ENCODE results near the gene CD40. TPM values are rescaled to one million over a fixed set of nuclear protein-coding genes. Genes with fewer than 3 reads are reported as not detected.

The CD40 gene
- total and polyA plus RNA-seq, 4 donors, result 20.4 to 55.0 (median 28.4) TPM

DNA sequence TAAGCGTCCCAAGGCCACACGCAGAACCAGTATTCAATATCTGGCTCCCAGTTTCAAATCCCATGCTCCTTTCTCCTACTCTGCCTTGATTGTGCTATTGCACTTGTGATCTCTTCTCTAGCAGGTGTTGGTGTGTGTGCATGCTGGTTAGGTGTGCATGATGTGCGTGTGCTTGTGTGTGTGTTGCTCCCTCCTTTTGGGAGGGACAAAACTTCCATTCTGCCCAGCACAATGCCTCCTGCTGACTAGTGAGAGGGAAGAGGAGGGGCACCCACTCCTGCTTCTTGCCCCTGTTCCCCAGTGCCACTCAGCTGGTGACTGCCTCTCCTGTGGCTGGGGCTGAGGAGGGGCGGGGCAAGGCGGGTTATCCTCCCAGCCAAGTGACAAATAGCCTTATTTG is 19.7 kb downstream of the CD40 start:
- H3K9ac ChIP-seq (ENCODE audit: insufficient read depth in 1 of 2, low read length in 2 of 2), result no peak overlapping the region
- WGBS, 2 donors, result 78 to 84% methylated on average over 5 of the region's 5 CpGs
- ATAC-seq (ENCODE audit: insufficient read depth, low FRiP score), result no peak
- H3K4me1 ChIP-seq (ENCODE audit: control insufficient read depth in 5 of 5, insufficient read depth in 5 of 5, low read length in 5 of 5), result peaks cover 0 to under 1% (median 0%) of the 10 kb centered on the region in 5 donors
- H3K36me3 ChIP-seq (ENCODE audit: control insufficient read depth in 4 of 4, insufficient read depth in 4 of 4, low read length in 4 of 4), result no peaks in the 10 kb centered on the region
- peaks cover 0 to 10% (median 6%) of the 10 kb centered on the region in 3 donors for H3K27me3 ChIP-seq (ENCODE audit: control insufficient read depth in 3 of 3, insufficient read depth in 3 of 3, low read length in 2 of 3)
- H3K9me3 ChIP-seq (ENCODE audit: control insufficient read depth in 4 of 4, insufficient read depth in 3 of 4, low read length in 3 of 4), result no peaks in the 10 kb centered on the region
- TF ChIP-seq, protein P1, sequence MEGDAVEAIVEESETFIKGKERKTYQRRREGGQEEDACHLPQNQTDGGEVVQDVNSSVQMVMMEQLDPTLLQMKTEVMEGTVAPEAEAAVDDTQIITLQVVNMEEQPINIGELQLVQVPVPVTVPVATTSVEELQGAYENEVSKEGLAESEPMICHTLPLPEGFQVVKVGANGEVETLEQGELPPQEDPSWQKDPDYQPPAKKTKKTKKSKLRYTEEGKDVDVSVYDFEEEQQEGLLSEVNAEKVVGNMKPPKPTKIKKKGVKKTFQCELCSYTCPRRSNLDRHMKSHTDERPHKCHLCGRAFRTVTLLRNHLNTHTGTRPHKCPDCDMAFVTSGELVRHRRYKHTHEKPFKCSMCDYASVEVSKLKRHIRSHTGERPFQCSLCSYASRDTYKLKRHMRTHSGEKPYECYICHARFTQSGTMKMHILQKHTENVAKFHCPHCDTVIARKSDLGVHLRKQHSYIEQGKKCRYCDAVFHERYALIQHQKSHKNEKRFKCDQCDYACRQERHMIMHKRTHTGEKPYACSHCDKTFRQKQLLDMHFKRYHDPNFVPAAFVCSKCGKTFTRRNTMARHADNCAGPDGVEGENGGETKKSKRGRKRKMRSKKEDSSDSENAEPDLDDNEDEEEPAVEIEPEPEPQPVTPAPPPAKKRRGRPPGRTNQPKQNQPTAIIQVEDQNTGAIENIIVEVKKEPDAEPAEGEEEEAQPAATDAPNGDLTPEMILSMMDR (IDR thresholded peaks at IDR 0.05; ENCODE audit: control extremely low read depth, extremely low read depth), result no peak
- DNase-seq, result no peak
- no peak overlapping the region for H3K27ac ChIP-seq (ENCODE audit: low read depth in 1 of 2, low read length in 1 of 2)
- no peak overlapping the region for H3K4me3 ChIP-seq

DNA sequence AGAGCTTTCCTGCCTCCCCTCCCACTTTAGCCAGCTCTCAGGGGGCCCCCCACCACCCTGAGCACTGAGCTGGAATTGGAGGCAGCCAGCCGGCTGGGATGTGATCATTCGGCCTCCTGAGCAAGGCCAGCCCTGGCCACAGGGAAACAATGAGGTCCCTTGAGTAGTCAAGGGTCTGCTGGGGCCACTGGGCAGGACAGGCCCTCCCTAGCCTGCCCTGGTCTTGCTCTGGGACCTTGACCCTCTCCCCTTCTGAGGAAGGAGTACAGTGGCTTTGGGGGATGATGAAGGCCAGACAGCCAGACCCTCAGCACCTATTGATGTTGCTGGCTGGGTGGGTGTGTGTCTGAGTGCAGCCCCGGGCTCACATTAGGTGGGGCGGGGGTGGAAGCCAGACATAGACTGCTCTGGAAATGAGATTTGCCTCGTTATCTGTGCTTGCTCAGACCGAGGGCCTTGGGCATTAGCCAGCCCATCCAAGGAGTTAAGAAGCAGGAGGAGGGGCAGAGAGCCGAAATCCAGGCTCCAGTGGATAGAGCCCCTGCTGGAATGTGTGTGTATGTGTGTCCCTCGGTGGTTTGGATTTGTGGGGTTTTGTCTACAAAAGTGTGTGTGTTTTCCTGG is 21.3 kb downstream of the CD40 start:
- no peak for ATAC-seq (ENCODE audit: insufficient read depth, low FRiP score)
- no peak overlapping the region for H3K4me3 ChIP-seq
- H3K4me1 ChIP-seq (ENCODE audit: control insufficient read depth in 5 of 5, insufficient read depth in 5 of 5, low read length in 5 of 5), result no peaks in the 10 kb centered on the region
- H3K36me3 ChIP-seq (ENCODE audit: control insufficient read depth in 4 of 4, insufficient read depth in 4 of 4, low read length in 4 of 4), result no peaks in the 10 kb centered on the region
- TF ChIP-seq, protein P1 (IDR thresholded peaks at IDR 0.05; ENCODE audit: control extremely low read depth, extremely low read depth), result no peak
- H3K27me3 ChIP-seq (ENCODE audit: control insufficient read depth in 3 of 3, insufficient read depth in 3 of 3, low read length in 2 of 3), result peaks cover 0 to 12% (median 6%) of the 10 kb centered on the region in 3 donors
- whole genome bisulfite sequencing, 2 donors, result 38 to 66% methylated on average over 8 of the region's 8 CpGs
- no peak for DNase-seq
- H3K9me3 ChIP-seq (ENCODE audit: control insufficient read depth in 4 of 4, insufficient read depth in 3 of 4, low read length in 3 of 4), result no peaks in the 10 kb centered on the region
- H3K27ac ChIP-seq (ENCODE audit: low read depth in 1 of 2, low read length in 1 of 2), result no peak overlapping the region
- H3K9ac ChIP-seq (ENCODE audit: insufficient read depth in 1 of 2, low read length in 2 of 2), result no peak overlapping the region

DNA sequence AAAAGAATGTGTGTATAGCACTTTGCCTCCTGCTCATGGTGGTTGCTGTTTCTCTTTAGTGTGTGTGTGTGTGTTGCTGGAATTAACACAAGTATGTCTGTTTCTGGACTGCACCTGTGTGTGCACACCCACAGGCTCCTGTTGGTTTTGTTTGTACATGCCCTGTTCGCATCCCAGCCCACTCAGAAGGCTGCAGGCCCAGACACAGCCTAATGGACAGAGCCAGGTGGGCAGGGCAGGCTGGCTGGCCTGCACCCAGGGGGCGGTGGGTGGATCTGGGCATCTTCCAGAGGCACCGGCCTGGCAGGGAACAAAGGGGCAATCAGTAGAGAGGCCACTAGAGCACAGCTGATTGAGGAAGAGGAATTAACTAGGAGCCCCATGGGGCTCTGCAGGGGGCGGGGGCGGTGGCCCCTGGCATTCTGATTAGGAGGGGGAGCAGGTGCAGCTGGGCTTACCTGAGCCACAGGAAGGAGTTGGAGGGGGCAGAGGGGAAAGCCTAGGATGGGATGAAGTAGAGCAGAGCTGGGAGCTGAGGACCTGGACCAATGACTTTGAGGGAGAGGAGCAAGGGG is 21.9 kb downstream of the CD40 start:
- ATAC-seq (ENCODE audit: insufficient read depth, low FRiP score) (no peak), DNase-seq (no peak)

More for the DNA sequence above, 21.9 kb downstream of the CD40 start:
- H3K27me3 ChIP-seq (ENCODE audit: control insufficient read depth in 3 of 3, insufficient read depth in 3 of 3, low read length in 2 of 3), result peaks cover 0 to 12% (median 6%) of the 10 kb centered on the region in 3 donors
- H3K36me3 ChIP-seq (ENCODE audit: control insufficient read depth in 4 of 4, insufficient read depth in 4 of 4, low read length in 4 of 4), result no peaks in the 10 kb centered on the region
- H3K4me1 ChIP-seq (ENCODE audit: control insufficient read depth in 5 of 5, insufficient read depth in 5 of 5, low read length in 5 of 5), result no peaks in the 10 kb centered on the region
- no peak overlapping the region for H3K27ac ChIP-seq (ENCODE audit: low read depth in 1 of 2, low read length in 1 of 2)
- WGBS, 2 donors, result 54 to 60% methylated on average over 5 of the region's 5 CpGs
- no peaks in the 10 kb centered on the region for H3K9me3 ChIP-seq (ENCODE audit: control insufficient read depth in 4 of 4, insufficient read depth in 3 of 4, low read length in 3 of 4)
- TF ChIP-seq, protein P1 (IDR thresholded peaks at IDR 0.05; ENCODE audit: control extremely low read depth, extremely low read depth), result no peak
- H3K9ac ChIP-seq (ENCODE audit: insufficient read depth in 1 of 2, low read length in 2 of 2), result no peak overlapping the region
- no peak overlapping the region for H3K4me3 ChIP-seq

All from lung (tissue), 12 donors.